ENCODE data around the gene ENAH. TPM values are rescaled to one million over a fixed set of nuclear protein-coding genes. Genes with fewer than 3 reads are reported as not detected.
"Not testable (repeated sequence)": the region's sequence is repeated elsewhere in the genome, so short reads cannot be mapped to it uniquely, and the experiment has no call there.

Gene ENAH
- total RNA-seq, result 1 to 10 TPM in 2 of 3 donors, under 1 TPM in 1; 0.90 to 1.3 (median 1.1) TPM

DNA sequence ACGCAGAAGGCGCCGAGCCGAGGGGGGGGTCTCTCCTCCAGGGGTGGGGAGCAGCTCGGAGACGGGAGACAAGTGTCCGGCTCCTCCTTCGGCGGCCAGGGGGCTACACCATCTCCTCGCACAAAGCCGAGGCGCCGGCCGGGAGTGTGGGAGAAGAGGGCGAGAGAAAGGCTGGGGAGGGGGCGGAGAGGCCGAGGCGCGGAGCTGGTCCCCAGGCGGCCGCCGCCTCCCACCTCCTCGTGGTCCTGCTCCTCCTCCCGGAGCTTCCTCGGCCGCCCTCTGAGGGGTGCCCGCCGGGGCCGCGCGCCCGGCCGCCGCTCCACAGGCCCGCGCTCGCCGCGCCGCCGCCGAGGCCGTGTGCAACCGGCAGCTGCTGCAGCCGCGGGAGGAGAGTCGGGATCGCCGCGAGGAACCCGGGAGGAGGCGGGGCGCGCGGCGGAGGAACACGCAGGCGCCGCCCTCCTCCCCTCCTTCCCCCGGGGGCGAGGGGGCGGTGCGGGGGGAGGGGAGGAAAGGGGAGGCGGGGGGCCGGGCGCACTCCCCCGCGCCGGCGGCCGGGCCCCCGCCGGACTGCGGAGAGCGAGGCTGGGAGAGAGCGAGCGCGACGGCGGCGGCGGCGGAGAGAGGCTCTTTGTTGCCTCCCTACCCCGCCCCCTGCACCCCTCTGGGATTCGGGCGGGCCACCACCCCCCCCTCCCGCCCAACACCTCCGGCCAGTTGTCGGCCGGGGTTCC is at the start of gene ENAH:
ENAH (minus strand) TSS at position 395 of the 734 bp plus-strand sequence. CDS start 433 bp downstream, outside the sequence.
- H3K9me3 Mint-ChIP-seq, result no peaks in the 10 kb centered on the region
- ATAC-seq, result peak; percentile 78 to 82
- peaks cover 32% of the 10 kb centered on the region for H3K27me3 Mint-ChIP-seq (ENCODE audit: low read depth)
- peak; percentile 28 for DNase-seq
- H3K4me3 Mint-ChIP-seq, result peak within 1 kb of the TSS; percentile 84
- peaks cover 15% of the 10 kb centered on the region for H3K4me1 Mint-ChIP-seq (ENCODE audit: low read depth)
- H3K36me3 Mint-ChIP-seq (ENCODE audit: insufficient read depth), result no peaks in the 10 kb centered on the region

DNA sequence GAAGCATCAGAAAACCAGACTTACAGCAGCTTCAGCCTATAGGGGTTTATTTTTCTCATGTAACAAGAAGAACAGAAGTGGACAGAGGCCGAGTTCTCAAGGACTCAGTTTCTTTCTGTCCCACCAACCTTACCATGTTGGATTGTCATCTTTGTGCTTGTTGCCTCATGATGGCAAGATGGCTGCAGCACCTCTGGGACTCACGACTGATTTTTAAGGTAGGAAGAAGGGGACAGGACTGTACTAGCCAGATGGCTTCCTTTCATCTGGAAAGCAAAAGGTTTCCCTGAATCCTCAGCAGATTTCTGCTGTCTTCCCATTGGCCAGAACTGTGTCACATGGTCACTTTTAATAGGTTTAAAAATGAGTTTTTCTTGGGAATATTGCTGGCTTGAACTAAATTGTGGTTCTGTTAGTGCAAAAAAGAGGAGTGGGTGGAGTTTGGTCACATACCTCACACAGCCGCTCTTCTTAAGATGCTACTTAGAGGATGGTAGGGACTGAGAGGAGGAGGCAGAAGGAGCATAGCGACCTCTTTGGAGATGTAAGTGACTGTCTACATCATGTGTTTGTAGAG is 48.1 kb upstream of the ENAH start:
- Mint-ChIP-seq H3K4me1 (ENCODE audit: low read depth) (no peaks in the 10 kb centered on the region), H3K9me3 (no peaks in the 10 kb centered on the region), H3K4me3 (no peak overlapping the region), H3K27me3 (ENCODE audit: low read depth) (no peaks in the 10 kb centered on the region), H3K36me3 (ENCODE audit: insufficient read depth) (no peaks in the 10 kb centered on the region)
- DNase-seq, result no peak
- no peak for ATAC-seq

DNA sequence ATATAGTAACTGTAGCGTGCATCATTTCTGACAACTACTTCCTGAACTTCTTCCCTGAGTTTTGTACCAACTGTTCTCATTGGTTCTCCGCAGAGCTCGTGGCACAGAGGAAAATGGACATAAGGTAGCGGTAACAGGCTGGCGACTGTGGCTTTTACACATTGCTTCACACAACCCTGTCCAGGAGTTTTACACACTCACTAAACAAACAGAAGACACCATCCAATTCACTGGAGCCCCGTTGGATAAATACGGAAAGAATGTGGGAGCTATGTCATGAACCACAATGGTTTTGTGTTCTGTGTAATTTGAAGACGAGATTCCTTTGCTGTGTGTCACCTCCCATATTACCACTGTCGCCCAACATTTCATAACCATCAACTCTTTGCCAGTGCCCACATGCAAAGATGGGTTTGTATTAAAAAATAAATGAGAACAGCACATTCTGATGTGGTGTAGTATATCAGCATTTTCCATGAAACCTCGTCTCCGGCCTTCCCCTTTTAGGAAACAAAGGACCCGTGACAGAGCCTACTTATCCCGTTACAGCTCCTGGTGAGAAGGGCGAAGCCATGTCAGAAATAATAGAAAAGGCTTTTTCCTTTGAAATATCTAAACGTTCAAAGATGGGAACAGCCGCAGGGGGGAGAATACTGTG is 47.4 kb upstream of the ENAH start:
- DNase-seq, result no peak
- no peak for ATAC-seq
- H3K9me3 Mint-ChIP-seq, result no peaks in the 10 kb centered on the region
- no peaks in the 10 kb centered on the region for H3K4me1 Mint-ChIP-seq (ENCODE audit: low read depth)
- no peak overlapping the region for H3K4me3 Mint-ChIP-seq
- H3K27me3 Mint-ChIP-seq (ENCODE audit: low read depth), result no peaks in the 10 kb centered on the region
- no peaks in the 10 kb centered on the region for H3K36me3 Mint-ChIP-seq (ENCODE audit: insufficient read depth)

DNA sequence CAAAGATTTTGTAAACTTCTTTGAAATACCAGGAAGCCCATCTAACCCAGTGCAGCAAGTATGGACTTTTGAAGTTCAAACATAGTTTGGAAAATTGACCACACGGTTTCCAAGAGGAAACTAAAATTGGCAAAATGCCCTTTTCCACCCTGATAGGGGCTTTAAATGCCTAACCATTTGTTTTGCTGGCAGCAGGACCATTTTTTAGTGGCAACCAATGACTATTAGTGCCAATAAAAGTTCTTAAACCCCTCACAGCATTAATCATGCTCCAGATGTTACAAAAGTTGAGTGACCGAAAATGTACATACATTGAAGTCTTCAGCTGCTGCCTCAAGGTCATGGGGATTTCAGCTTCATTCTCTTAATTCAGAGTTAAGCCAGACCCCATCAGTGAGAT is 46.4 kb upstream of the ENAH start:
- DNase-seq, result no peak
- no peaks in the 10 kb centered on the region for H3K4me1 Mint-ChIP-seq (ENCODE audit: low read depth)
- ATAC-seq, result no peak
- no peaks in the 10 kb centered on the region for H3K36me3 Mint-ChIP-seq (ENCODE audit: insufficient read depth)
- H3K4me3 Mint-ChIP-seq, result no peak overlapping the region
- H3K27me3 Mint-ChIP-seq (ENCODE audit: low read depth), result no peaks in the 10 kb centered on the region
- peaks cover 4% of the 10 kb centered on the region for H3K9me3 Mint-ChIP-seq

DNA sequence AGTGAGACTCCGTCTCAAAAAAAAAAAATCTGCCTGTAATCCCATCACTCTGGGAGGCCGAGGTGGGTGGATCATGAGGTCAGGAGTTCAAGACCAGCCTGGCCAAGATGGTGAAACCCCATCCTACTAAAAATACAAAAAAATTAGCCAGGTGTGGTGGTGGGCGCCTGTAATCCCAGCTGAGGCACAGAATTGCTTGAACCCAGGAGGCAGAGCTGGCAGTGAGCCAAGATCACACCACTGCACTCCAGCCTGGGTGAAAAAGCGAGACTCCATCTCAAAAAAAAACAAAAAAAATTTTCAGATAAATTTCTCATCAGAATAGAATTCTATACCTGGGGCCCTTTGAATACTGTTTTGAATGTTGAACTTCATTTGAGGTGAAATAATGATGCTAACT is 45.3 kb upstream of the ENAH start:
- not testable (repeated sequence) for H3K4me3 Mint-ChIP-seq; H3K4me1 Mint-ChIP-seq (ENCODE audit: low read depth); H3K36me3 Mint-ChIP-seq (ENCODE audit: insufficient read depth); H3K27me3 Mint-ChIP-seq (ENCODE audit: low read depth); DNase-seq; ATAC-seq; H3K9me3 Mint-ChIP-seq

DNA sequence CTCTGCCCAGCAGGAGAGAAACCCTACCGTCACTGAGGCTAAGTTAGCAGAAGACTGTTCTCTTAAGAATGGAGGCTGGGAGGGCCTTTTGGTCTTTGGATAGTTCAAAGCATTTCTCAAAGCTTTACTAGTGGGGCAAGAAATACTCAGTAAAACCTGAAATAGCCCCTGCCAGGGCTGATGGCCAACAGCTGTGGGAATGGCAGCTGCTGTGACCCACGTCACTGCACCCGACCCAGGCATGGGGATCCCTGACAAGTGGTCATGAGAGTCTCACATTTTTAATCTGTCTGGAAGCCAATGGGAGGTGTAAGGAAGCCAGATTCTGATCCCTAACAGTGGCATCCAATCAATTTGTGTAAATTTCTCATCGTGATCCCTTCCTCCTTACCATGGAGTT is 44.5 kb upstream of the ENAH start:
- DNase-seq (no peak), ATAC-seq (no peak)
- Mint-ChIP-seq H3K4me1 (ENCODE audit: low read depth) (no peaks in the 10 kb centered on the region), H3K36me3 (ENCODE audit: insufficient read depth) (no peaks in the 10 kb centered on the region), H3K27me3 (ENCODE audit: low read depth) (no peaks in the 10 kb centered on the region), H3K4me3 (no peak overlapping the region), H3K9me3 (peaks cover 4% of the 10 kb centered on the region)

DNA sequence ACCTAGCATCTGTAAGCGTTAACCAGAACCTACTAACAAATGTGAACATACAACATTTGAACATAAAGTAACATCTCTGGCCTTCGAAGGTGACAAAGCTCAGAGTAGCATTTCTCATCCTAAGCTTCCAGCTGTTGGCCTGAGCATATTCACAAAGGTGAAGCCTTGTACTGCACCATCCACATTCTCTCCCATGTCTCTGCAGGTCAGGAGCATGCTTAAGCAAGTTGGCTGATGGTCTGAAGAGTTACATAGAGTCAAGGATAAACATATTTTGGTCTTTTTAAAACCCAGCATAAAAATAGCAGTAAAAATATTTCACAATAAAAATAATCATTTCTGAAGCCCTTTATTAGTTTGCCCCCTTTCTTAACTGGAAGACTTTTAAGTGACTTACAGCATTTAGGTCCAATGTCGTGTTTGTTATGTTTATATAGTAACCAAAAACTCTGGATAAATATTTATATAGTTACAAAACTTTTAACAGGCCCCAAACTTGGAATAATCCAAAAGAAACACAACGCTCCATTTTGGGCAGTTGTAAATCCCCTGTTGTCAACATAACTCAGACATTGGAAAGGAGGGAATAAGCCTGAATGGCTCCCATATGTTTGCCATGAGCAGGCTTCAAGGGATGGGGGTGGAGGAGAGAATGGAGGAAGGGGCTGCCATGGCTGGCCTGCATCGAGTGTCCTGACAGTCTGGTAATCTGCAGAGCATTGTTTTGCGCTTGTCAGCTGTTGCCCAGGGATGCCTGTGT is 42.8 kb upstream of the ENAH start:
- H3K36me3 Mint-ChIP-seq (ENCODE audit: insufficient read depth), result no peaks in the 10 kb centered on the region
- DNase-seq (no peak), ATAC-seq (no peak)
- H3K9me3 Mint-ChIP-seq, result peaks cover 4% of the 10 kb centered on the region
- H3K4me1 Mint-ChIP-seq (ENCODE audit: low read depth), result no peaks in the 10 kb centered on the region
- peaks cover 1% of the 10 kb centered on the region for H3K27me3 Mint-ChIP-seq (ENCODE audit: low read depth)
- H3K4me3 Mint-ChIP-seq, result no peak overlapping the region

DNA sequence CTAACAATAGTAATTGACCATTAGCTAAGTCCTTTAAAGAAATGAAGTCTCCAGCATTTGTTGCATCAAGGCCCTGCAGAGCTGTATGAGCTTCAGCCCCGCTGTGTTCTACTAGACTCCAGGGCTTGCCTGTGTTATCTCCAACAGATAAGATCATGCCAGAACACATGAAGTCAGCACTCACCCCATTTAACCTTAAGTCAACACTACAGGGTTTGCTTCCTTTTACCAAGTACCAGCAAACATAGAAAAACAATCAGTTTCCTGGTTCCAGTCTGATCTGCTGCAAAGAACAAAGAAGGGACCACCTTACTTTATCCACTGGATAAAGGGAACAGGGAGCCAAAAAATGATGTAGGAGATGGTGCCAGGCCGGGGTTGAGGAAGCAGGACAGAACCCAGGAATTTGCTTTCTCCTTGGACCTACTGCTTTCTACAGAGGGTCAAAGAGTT is 41.3 kb upstream of the ENAH start:
- Mint-ChIP-seq H3K9me3 (peaks cover 4% of the 10 kb centered on the region), H3K4me3 (no peak overlapping the region), H3K27me3 (ENCODE audit: low read depth) (peaks cover 5% of the 10 kb centered on the region), H3K4me1 (ENCODE audit: low read depth) (no peaks in the 10 kb centered on the region), H3K36me3 (ENCODE audit: insufficient read depth) (no peaks in the 10 kb centered on the region)
- DNase-seq (no peak), ATAC-seq (no peak)

DNA sequence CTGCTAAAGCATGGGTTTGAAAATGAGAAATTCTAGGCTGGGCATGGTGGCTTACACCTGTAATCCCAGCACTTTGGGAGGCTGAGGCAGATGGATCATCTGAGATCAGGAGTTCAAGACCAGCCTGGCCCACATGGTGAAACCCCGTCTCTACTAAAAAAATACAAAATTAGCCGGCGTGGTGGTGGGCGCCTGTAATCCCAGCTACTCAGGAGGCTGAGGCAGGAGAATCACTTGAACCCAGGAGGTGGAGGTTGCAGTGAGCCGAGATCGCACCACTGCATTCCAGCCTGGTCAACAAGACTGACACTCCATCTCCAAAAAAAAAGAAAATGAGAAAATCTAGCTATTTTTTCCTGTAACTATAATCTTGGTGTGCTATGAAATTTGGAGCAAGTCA is 40.8 kb upstream of the ENAH start:
- H3K9me3 Mint-ChIP-seq, result not testable (repeated sequence)

DNA sequence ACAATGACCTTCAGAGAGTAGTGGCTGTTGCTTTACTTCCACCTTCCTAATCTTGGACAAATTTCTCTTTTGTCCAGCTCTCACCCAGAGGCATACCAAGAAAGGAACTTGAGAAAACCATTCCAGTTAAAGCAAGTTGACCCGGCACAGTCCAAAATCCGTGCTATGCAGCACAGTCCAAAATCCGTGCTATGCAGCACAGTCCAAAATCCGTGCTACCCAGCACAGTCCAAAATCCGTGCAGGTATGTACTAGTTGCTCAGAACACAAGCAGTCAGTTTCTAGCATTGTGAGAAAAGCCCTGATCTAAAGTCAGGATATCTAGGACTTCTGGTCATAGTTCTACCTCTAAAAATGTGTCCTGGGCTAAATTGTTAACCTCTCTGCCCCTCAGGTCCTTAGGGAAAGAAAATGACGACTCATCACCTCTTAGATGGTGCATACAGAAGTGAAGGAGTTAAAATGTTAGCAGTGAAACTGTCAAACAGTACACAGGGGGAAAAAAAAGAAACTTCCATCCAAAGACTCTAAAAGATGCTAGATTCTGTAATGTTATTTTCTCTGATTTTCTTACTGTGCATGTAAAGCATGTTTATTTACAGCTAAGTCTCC is 40.3 kb upstream of the ENAH start:
- no peaks in the 10 kb centered on the region for H3K36me3 Mint-ChIP-seq (ENCODE audit: insufficient read depth)
- DNase-seq (no peak), ATAC-seq (no peak)
- peaks cover 5% of the 10 kb centered on the region for H3K27me3 Mint-ChIP-seq (ENCODE audit: low read depth)
- H3K4me1 Mint-ChIP-seq (ENCODE audit: low read depth), result peaks cover under 1% of the 10 kb centered on the region
- peaks cover 4% of the 10 kb centered on the region for H3K9me3 Mint-ChIP-seq
- H3K4me3 Mint-ChIP-seq, result no peak overlapping the region

More for the DNA sequence above, 40.8 kb upstream of the ENAH start:
- H3K4me3 Mint-ChIP-seq; H3K27me3 Mint-ChIP-seq (ENCODE audit: low read depth); DNase-seq; H3K4me1 Mint-ChIP-seq (ENCODE audit: low read depth); H3K36me3 Mint-ChIP-seq (ENCODE audit: insufficient read depth); ATAC-seq: not testable (repeated sequence)

DNA sequence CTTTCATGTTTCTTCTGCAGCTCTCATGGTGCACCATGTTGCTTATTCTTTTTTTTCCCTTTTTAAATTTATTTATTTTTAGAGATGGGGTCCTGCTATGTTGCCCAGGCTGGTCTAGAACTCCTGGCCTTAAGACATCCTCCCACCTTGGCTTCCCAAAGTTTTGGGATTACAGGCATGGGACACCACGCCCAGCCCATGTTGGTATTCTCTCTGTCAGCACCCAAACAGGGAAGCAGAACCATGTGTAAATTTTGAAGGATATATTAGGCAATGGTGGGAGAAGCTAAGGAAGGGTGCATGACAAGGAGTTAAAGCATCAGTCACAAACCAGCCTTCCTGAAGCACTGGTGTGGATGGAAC is 39.6 kb upstream of the ENAH start:
- Mint-ChIP-seq H3K27me3 (ENCODE audit: low read depth) (peaks cover 5% of the 10 kb centered on the region), H3K4me3 (no peak overlapping the region)
- DNase-seq, result no peak

DNA sequence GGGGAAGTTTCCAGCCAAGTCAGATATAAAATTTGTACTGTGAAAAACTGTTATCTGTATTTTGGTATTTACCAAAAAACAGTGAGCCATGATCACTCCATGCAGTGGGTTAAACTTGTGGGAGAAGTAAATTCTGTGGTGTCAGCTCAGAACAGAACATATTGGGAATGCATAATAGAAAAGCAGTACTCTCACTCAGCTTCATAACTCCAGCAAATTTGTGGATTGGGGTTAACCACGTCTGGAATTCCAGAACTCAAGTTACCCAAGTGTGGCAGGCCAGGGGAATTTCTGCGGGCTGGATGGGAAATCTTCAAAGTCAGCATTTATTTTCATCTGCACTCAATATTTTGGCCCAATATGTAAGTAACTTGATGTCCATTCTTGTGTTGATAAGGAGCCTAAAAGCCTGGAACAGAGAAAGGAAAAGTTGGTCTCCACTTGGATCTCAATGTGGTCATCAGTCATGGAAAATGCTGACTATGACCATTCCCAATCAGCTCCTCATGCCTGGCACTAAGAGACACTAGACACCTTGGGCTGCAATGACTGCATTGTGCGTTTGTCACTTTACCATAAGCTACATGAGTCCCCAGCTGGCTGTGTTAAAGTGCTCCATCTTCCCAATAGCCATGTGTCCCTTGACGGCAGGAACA is 39.1 kb upstream of the ENAH start:
- ATAC-seq, result no peak
- no peak for DNase-seq
- Mint-ChIP-seq H3K36me3 (ENCODE audit: insufficient read depth) (no peaks in the 10 kb centered on the region), H3K4me3 (no peak overlapping the region), H3K9me3 (peaks cover 4% of the 10 kb centered on the region), H3K27me3 (ENCODE audit: low read depth) (peaks cover 5% of the 10 kb centered on the region), H3K4me1 (ENCODE audit: low read depth) (peaks cover 1% of the 10 kb centered on the region)

More for the DNA sequence above, 39.6 kb upstream of the ENAH start:
- Mint-ChIP-seq H3K4me1 (ENCODE audit: low read depth) (peaks cover 1% of the 10 kb centered on the region), H3K36me3 (ENCODE audit: insufficient read depth) (no peaks in the 10 kb centered on the region), H3K9me3 (peaks cover 4% of the 10 kb centered on the region)
- no peak for ATAC-seq

DNA sequence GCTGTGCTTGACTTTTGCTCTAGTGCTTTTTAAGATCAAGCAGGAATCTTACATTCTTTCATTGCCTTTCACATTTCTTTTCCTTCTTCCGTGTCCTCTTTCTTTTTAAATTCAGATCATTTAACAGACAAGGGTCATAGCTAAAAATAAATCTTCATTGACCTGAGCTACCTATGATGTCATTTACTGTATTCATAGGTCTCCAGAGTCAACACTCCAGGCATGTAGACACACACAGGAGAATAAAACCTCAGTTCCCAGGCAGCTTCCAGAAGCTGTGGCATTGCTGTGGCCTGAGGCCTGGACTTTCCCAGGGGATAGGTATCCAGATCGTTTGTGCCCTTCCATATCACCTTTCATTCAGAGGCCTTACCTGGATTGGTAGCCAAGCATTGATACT is 38.5 kb upstream of the ENAH start:
- Mint-ChIP-seq H3K9me3 (peaks cover 4% of the 10 kb centered on the region), H3K4me1 (ENCODE audit: low read depth) (peaks cover 1% of the 10 kb centered on the region), H3K27me3 (ENCODE audit: low read depth) (peaks cover 5% of the 10 kb centered on the region), H3K4me3 (no peak overlapping the region), H3K36me3 (ENCODE audit: insufficient read depth) (no peaks in the 10 kb centered on the region)
- no peak for DNase-seq
- ATAC-seq, result no peak
